Ammon's horn (tissue), 1 donor: ENCODE measurements around the gene CDH23.
A peak's percentile ranks its signal among the peaks of the same experiment; 100 is the strongest.

Experiments used
- DNase-seq: peaks from one replicate; pipeline ENCODE4 v3.0.0-alpha.2; 2016; ENCODE audit warnings: low spot score

Gene CDH23

DNA sequence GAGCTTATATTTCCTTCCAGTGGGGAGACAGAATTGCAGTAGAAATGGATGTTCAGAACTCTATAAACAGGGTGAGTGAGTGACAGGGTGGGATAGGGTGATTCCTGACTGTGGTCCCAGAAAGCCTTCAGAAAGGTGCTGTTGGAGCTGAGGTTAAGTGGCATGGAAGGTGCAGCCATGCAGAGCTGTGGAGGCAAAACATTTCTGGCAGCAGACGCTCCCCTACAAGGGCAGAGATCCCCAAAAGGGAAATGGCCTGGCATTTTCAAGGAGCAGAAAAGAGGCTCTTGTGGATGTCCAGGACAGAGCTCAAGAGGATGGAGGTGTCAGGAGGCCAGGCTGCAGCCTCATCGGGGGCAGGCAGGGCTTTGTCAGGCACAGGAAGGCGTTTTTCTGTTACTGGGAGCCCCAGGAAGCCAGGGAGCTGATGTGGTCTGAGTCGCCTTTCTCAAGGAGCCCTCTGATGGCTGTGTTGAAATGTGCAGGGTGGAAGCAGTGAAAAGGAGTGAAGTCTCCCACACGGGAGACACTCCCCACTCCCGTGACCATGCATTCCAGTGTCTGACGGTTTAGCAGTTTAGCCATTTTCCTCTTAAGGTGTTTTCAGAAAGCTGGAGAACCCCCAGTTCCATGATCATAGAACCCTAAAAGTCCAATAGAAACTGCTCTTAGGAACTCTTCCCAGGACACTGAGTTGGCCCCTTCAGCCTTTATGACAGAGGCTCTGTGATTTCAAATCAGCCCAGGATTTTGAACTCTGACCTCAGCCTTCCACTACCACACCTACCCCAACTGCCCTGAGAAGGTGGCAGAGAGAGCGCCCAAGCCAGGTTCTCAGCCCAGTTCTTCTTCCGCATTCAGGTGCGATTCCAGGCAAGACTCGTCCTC, 226.6 kb downstream of the CDH23 start:
- DNase-seq = peak; percentile 56

DNA sequence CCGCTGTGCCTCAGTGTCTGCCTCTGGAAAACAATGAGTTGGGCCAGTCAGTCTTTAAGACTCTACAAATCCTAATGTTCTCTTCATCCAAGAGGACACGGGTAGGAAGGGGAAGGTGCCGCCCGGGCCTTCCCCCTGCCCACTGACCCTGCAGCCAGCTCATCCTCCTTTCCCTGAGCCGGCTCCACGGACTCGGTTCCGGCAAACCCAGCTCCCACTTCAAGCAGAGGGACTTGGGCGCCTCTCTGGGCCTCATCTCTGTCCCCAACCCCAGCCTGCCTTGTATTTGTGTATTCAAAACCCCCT, 227.2 kb downstream of the CDH23 start:
- no peak for DNase-seq

DNA sequence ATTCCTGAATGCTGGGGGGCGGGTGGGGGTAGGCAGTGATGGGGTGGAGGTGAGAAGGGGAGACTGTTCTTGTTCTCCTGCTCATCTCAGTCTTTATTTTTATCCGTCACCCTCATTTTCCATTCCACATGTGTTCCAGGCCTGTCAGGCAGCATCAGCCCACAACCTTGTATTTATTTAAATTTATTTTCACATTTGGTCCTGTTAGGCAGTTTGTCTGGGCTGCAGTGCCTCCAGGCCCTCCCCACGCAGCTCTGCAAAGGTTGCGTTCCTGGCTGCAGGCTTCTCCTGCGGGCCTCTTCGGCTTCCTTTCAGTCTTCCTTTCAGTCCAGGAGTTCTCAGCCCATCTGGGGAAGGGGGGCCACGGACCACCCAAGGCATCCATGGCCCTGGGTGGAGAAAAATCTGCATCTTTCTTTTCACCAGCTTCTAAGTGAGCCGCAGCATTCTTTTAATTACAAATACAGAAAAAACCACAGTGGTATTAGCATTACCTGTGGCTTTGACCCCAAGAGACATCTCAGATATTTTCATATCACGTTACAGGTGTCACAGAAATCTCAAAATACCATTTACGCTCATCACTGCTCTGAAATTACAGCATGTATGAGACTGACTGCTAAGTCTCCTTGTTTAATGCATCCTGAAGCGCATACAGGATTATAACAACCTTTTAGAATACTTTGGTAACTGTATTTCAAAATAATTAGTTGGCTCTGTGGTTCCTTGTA, 228.9 kb downstream of the CDH23 start:
- DNase-seq = no peak

DNA sequence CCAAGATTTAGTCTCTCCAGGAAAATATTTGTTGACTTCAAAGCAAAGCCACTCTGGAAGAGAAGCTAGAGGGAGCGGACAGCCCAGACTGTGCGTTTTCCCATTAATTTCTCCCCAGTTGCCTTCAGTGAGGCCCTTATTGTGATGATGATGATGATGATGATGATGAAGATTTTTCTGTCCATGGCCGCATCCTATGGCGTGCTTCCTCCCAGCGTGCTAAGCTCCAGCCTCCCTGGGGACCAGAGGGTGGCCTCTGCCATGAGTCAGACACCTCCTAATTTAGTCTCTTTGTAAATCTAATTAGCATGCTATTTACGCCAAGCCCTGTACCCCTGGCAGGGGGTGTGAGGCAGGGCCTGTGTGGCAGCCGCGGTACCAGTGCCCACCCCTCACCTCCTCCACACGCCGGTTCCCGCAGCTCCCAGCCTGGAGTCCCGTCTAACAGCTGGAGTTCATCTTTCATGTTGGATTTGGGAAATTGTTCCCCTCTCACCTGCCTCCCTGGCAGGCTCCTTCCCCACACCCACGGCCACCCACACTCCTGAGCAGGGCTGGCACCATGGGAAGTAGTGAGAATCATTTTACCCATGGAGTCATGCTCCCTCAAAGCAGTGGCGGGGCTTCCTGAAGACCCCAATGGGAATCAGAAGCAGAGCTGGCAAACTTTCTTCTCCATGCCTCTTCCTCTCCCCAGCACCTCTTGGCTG, 230.7 kb downstream of the CDH23 start:
- DNase-seq = no peak

DNA sequence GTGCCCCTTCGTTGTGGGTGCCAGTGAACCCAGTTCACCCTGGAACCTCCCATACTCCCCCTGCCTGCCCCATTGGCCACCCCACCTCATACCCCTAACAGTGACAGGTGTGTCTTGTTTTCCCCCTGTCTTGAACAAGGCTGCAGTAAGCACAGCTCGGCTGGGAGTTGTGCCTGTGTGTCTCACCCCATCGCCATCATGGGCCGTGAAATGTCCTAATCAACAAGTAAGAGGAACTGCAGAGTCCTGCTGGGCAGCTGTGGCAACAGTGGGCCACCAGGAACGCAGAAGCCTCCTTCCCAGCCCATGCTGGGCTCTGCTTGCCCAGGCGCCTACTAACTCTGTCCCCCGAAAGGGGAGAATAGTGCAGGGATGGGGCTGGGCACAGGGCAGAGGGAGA, 231.2 kb downstream of the CDH23 start:
- no peak for DNase-seq

DNA sequence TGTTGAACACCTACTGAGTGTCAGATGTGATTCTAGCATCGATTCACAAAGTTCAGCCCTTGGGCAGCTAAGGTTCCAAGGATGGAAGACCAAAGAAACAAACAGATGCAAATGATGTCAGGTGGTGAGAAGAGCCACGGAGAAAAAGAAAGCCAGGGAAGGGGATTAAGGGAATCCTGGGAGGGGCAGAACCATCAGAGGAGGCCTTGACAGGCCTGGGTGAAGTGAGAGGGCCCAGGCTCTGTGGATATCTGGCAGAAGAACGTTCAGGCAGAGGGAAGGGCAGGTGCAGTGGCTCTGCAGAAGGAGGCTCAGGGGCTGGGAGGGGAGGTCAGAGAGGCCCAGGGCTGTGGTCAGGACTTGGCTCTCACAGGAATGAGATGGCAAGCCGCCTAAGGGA, 232.4 kb downstream of the CDH23 start:
- DNase-seq = no peak

DNA sequence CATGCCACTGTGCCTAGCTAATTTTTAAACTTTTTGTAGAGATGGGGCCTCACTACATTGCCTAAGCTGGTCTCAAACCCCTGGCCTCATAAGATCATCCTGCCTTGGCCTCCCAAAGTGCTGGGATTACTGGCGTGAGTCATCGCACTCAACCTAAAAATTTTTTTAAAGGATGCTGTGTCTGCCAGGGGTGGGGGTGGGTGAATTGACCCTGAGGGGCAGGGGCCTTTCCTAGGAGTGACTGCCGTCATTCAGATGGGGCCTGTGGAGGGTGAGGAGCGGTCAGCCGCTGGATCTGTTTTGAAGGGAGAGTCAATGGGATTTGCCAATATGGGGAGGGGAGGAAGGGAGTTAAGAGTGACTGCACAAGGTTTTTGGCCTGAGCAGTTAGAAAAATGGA, 233.4 kb downstream of the CDH23 start:
- no peak for DNase-seq

DNA sequence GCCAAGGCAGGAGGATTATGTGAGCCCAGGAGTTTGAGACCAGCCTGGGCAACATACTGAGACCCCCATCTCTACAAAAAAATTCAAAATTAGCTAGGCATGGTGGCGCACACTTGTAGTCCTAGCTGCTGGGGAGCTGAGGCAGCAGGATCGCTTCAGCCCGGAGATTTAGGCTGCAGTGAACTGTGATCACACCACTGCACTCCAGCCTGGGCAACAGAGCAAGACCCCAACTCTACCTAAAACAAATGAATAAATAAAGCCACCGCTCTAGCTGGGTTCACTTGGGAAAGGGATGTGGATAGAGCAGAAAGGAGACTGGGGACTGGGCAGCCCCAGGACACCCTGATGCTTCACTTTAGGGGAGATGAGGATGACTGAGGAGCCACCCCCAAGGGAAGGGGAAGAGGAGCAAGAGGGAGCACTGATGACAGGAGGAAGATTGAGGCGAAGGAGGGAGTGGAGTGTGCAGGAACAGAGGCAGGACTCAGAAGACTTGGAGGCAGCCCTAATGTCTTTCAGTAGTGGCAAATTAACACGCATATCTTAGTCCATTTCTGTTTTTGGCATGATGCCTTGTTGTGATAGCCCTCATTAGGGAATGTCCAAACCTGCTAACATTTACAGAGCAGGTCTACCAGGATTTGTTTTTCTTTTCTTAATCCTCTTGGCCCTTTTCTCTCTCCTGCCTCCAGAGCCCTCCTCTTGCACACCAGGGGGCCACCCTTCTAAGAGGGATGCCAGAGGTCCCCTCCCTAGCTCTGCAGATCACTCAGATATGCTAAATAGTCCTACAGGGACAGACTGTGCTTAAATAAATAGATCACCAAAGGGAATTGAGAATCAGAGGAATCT, 234.5 kb downstream of the CDH23 start:
- DNase-seq = no peak

DNA sequence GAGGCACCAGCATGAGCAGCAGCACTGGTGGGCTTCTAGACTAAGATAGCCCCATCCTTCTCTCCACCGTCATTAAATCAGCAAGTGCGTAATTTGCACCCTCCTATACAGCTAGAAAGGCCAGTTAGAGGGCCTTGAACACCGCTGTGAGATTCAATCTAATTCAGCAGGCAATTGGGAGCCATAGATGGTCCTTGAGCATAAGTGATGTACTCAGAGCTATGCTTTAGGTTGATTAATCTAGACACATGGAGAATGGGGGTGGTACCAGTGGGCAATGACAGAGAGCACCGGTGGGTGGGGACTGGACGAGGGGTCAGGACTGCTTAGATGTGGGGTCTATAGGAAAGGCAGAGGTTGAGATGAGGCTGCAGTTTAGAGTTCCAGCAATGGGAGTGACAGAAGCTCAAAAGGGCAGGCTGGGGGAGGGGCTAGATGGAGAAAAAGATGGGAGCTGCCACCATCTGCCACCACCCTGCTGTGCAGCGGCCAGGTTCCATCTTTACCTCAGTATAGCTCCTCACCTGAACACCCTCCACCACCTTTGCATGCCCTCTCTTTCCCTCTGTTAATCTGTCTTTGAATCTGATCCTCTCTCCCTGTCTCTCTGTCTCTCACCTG, 235.6 kb downstream of the CDH23 start:
- no peak for DNase-seq

DNA sequence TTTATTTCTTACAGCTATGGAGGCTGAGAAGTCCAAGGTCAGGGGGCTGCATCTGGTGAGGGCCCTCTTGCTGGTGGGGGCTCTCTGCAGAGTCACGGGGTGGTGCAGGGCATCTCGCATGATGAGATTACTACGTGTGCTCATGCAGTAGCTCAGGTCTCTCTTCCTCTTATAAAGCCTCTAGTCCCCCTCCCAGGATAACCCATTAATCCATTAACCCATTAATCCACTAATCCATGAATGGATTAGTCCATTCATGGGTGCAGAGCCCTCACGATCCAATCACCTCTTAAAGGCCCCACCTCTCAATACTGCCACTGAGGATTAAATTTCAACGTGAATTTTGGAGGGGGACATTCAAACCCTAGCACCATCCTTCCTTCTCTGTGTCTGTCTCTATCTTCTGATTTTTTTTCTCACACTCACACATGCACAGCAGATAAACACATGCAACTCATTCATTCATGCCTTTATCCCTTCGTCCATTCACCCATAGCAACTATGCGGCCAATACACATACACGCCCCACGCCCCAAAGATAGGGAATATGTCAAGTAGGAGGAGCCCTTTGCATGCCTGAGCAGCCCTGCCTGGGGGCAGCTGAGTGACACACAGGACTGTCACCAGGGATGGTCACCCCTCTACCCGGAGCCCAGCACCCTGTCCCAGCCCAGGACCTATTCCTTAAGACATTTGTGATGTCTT, 236.3 kb downstream of the CDH23 start:
- no peak for DNase-seq

DNA sequence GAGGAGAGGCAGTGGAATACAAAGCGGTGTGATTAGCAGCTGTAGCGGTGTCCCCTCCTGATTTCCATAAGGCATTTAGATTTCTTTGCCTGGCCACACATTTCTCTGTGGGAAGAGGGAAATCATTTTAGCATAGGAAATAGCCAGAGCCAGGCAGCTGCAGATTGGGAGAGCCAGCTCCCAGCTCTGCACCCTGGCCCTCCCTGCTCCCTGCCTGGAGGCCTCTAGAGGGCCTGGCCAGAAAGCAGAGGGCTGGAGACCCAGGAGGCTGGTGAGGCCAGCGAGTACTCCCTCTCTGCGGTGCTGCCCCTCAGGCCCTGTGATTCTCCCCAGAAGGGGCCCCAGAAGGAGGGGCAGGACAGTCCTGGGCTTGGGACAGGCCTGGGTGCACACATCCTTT, 237.2 kb downstream of the CDH23 start:
- DNase-seq = no peak

DNA sequence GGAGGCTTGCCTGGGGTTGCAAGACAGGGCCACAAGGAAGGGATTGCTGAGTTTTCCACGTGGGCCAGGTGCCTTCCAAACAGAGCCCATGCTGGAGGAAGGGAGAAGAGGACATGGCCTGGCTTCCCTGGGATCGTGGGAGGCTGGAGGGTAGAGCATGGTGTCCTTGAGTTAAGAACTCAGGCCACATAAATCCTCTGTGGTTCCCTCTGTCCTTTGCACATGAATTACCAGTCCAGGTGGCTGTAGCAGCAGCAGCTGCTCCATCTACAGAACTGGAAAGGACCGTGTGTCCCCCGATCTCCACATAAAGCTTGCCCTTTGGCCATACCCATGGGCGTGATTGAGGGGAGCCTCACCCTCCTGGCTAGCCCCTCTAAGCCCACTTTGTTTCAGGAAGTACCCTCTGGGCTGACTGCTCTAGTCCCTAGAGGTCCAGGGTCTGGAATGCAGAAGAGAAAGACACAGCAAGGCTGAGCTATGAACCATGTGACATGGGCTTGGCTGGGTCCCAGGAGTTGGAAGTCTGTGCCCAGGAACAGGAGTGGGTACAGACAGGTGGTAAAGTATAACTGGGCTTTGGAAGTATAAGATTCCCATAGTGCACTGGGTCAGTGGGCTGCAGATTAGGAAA, 237.9 kb downstream of the CDH23 start:
- DNase-seq = peak; percentile 63

DNA sequence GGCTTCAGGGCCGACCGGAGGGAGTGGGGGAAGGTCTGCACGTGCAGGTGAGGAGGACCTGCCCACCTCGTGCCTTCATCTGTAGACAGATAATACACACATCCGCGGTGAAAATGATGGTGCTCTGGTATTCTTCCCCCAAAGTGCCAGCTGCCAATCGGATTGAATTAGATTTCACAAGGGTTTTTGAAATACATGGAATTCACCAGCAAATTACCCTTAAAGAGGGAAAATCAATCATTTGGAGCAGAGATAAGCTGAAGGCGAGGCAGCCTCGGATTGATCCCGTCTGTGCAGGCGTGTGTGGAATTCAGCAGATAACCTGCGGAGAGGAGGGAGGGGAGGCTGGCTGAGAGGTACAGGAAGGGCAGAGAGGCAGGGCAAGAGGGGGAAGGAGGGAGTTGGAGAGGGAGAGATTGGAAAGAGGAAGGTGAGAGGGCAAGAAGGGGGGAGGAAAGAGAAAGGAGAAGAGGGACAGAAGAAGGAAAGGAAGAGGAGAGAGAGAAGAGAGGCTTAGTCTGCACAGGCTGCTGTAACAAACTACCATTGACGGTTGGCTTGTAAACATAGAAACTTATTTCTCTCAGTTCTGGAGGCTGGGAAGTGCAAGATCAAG, 238.6 kb downstream of the CDH23 start:
- no peak for DNase-seq

DNA sequence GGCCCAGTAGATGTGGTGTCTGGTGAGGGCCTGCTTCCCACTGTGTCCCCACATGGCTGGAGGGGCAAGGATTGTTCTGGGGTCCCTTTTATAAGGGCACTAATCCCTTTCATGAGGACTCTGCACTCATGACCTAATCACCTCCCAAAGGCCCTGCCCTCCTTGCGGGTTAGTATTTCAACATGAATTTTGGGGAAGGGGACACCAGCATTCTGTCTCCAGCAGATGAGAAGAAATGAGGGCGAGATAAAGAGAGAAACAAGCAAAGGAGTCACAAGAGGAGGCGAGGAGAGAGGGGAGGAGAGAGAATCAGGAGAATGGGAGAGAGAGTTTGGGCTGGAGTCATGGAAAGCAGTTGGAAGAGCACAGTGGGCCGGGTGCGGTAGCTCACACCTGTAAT, 239.1 kb downstream of the CDH23 start:
- DNase-seq = no peak

DNA sequence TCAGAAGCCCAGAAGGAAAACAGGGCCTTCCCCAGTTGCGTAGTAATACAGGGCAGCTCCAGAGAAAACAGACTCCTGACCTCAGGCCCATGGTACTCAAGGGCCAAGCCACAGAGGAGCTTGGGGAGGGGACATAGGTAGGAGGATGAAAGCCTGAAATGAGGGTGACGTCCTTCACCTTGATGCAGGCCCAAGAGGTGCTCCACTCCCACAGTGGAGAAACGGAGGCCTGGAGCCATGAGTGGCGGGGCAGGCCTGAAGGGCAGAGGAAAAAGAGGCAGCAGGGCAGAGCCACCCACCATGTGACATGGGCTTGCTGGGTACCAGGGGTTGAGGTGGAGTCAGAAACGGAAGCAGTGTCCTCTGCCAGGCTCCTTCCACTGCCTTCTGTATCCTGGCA, 239.9 kb downstream of the CDH23 start:
- DNase-seq = no peak

DNA sequence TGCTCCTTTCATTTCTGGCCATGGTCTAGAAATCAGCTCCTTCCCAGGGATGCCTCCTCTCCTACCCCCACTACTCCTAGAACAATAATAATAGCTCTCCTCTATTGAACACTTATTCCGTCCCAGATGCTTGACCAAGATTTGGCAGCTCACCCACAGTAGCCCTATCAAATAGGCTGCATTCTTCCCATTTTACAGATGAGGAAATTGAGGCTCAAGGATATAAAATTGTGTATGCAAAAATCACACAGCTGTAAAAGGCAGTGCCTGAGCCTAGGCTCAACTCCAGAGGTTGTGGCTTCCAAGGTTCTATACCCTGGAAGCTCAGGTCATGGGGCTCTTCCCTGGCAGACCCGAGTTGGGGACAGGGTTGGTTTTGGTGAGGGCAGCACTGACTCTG, 240.6 kb downstream of the CDH23 start:
- no peak for DNase-seq

DNA sequence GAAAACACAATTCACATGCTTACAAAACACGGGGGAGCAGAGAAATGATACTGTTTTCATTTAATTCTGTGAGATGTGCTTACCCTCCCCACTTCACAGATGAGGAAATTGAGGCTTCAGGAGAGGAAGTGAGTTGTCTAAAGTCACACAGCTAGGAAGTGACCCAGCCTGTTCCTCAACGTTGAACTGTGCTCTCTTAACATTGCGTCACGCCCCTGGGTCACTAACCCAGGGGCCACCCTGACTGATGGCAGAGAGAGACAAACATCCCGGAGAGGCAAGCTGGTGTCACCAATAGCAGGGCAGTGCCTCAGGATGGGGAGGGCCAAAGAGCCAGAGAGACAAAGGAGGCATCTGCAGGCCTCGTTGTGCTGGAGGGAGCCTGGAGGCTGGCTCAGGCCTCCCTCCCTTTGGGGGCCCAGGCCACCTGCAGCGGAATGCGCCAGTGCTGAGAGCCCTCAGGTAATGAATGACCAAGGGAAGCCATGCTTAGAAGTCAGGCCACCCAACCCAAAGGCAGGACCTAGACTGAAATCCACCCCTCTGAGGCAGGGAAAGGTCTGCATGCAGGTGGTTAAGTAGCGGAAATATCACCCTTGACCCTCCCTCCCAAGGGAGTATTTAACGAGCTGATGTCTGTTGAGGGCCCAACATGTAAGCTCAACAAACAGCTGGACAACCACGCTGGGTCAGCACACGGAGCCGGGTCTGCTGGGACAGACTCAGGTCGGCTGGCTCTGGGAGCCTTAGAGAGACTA, 241.5 kb downstream of the CDH23 start:
- DNase-seq = no peak

DNA sequence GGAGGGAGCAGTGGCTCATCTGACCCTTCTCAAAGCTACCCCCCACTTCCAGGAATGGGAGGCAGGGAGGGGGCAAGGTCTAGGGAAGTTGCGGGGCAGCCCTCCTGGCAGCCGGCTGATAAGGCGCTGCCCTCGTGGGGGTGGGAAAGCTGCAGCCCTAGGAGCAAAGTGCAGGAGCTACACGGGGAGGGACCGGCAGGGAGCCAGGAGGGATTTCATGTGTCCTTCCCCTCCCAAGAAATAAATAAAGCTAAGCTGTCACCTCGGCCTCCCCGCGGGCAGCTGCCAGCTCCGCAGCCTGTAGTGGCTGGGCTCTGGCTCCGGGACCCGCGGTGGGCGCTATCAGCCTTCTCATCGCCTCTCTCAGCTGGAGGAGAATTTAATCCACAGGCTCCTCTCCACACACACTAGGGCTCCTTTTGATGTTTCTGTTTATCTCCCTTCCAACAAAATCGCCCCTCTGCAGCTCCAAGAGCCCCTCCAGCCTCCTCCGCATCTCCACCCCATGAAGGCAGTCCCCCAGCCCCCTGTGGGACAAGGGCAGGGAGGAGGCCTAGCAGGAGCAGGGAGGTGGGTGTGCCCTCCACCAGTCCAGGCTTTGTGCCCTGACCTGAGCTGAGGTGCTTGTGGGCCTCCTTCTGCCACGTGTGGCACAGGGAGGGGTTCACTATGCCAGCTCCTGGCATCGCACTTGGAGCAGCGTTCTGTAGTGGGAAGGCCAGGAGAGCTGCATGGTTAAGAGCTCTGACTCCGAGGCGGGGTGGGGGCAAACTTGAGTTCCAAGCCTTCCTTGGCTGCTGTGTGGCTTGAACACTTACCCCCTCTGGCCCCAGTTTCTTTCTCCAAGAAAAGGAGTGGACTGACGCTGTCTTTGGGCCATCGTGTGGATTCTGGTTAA, 242.4 kb downstream of the CDH23 start:
- no peak for DNase-seq
